Smooth muscle cell (in vitro differentiated cells): ENCODE data around the gene EVA1C. TPM values are rescaled to one million over a fixed set of nuclear protein-coding genes. Genes with fewer than 3 reads are reported as not detected.

Source experiments
- DNase-seq: peaks from one replicate; lab custom pipeline; 2025; ENCODE audit not compliant: unreplicated experiment; lab: John Stamatoyannopoulos, UW
- H2AFZ ChIP-seq: fragments of 200-600 bp; sonication (generic); 2 replicates; pipeline ENCODE4 v1.6.0; 2016; ENCODE audit warnings: antibody characterized with exemption, low read depth, mild to moderate bottlenecking
- H3F3A ChIP-seq: fragments of 200-600 bp; sonication (generic); 2 replicates; pipeline ENCODE4 v1.6.0; 2017; ENCODE audit warnings: antibody characterized with exemption, low read depth
- H3K27ac ChIP-seq: fragments of 200-600 bp; sonication (generic); 2 replicates; pipeline ENCODE4 v1.5.1; 2016; ENCODE audit warnings: low read depth, mild to moderate bottlenecking
- H3K27me3 ChIP-seq: fragments of 200-600 bp; sonication (generic); 2 replicates; pipeline ENCODE4 v1.6.1; 2016; ENCODE audit warnings: low read depth, mild to moderate bottlenecking
- H3K36me3 ChIP-seq: fragments of 200-600 bp; sonication (generic); 2 replicates; pipeline ENCODE4 v1.5.1; 2016; ENCODE audit warnings: low read depth
- H3K4me1 ChIP-seq: fragments of 200-600 bp; sonication (generic); 2 replicates; pipeline ENCODE4 v1.5.1; 2016; ENCODE audit warnings: low read depth
- H3K4me2 ChIP-seq: fragments of 200-600 bp; sonication (generic); 2 replicates; pipeline ENCODE4 v1.6.0; 2016; ENCODE audit warnings: mild to moderate bottlenecking
- H3K4me3 ChIP-seq: fragments of 200-600 bp; sonication (generic); 2 replicates; pipeline ENCODE4 v1.5.1; 2016; ENCODE audit warnings: mild to moderate bottlenecking
- H3K79me2 ChIP-seq: fragments of 200-600 bp; sonication (generic); 2 replicates; pipeline ENCODE4 v1.6.0; 2016; ENCODE audit warnings: low read depth, mild to moderate bottlenecking
- H3K9ac ChIP-seq: fragments of 200-600 bp; sonication (generic); 2 replicates; pipeline ENCODE4 v1.6.0; 2016; ENCODE audit warnings: low read depth
- H3K9me3 ChIP-seq: fragments of 200-600 bp; sonication (generic); replicated peaks from 2 replicates; pipeline ENCODE4 v1.5.1; 2016; ENCODE audit warnings: low read depth
- H4K20me1 ChIP-seq: fragments of 200-600 bp; sonication (generic); 2 replicates; pipeline ENCODE4 v1.6.0; 2016; ENCODE audit warnings: low read depth
- CTCF ChIP-seq: fragments of 200-600 bp; sonication (generic); IDR thresholded peaks from 2 replicates; pipeline ENCODE4 v1.5.1; 2017; ENCODE audit warnings: borderline replicate concordance, mild to moderate bottlenecking, antibody characterized with exemption; ENCODE audit not compliant: insufficient read depth, poor library complexity, severe bottlenecking
- WGBS: methylation state at CpG from one replicate; pipeline ENCODE4 v1.1.7; 2016; ENCODE audit warnings: low lambda C conversion rate; 5-methylcytosine and 5-hydroxymethylcytosine counted together
- polyA plus RNA-seq: library from polyadenylated mRNA; unstranded; fragments of >200 nt; fragmentation: Nextera tagmentation; extraction: Ambion mirVana; gene quantifications from 2 replicates; pipeline ENCODE4 v1.2.1, GENCODE V29; 2016
- total RNA-seq: library from RNA; depleted of rRNA; stranded (reverse); fragments of >200 nt; gene quantifications from 2 replicates; pipeline ENCODE4 v1.2.3, GENCODE V29; 2014

Gene EVA1C
- total and polyA plus RNA-seq, 2 experiments from 2014 or later, result 1.9 to 3.7 TPM

- DNase-seq, result no peak
- WGBS, result 22% methylated on average over 7 of the region's 7 CpGs
- Histone ChIP-seq H4K20me1 (no peaks in the 10 kb centered on the region), H3K36me3 (no peaks in the 10 kb centered on the region), H3K9me3 (no peaks in the 10 kb centered on the region), H3K9ac (peak overlapping the region; percentile 44), H3F3A (peaks cover 7% of the 10 kb centered on the region), H3K4me1 (peaks cover 5% of the 10 kb centered on the region), H2AFZ (no peak overlapping the region), H3K79me2 (no peaks in the 10 kb centered on the region), H3K27me3 (no peaks in the 10 kb centered on the region), H3K4me3 (no peak overlapping the region), H3K4me2 (peak overlapping the region; percentile 18), H3K27ac (peak overlapping the region; percentile 97)
- TF ChIP-seq CTCF, result no peak
Measured at GRCh38 chr21:32463367-32463766, 50.9 kb downstream of the EVA1C start.

- WGBS, result 31% methylated on average over 8 of the region's 8 CpGs
- peak overlapping the region; percentile 69 for H3K4me2 ChIP-seq
- no peak for DNase-seq
- peak overlapping the region; percentile 97 for H3K27ac ChIP-seq
- H3F3A ChIP-seq, result peaks cover 7% of the 10 kb centered on the region
- H3K9me3 ChIP-seq, result no peaks in the 10 kb centered on the region
- no peaks in the 10 kb centered on the region for H3K27me3 ChIP-seq
- H2AFZ ChIP-seq, result no peak overlapping the region
- TF ChIP-seq CTCF, result no peak
- H3K4me1 ChIP-seq, result peaks cover 5% of the 10 kb centered on the region
- no peaks in the 10 kb centered on the region for H3K36me3 ChIP-seq
- H4K20me1 ChIP-seq, result no peaks in the 10 kb centered on the region
- H3K4me3 ChIP-seq, result no peak overlapping the region
- H3K9ac ChIP-seq, result peak overlapping the region; percentile 90
- H3K79me2 ChIP-seq, result no peaks in the 10 kb centered on the region
Measured at GRCh38 chr21:32463889-32464300, 51.4 kb downstream of the EVA1C start.

GRCh38 chr21:32467291-32467690, 54.8 kb downstream of the EVA1C start:
- Histone ChIP-seq H3K4me1 (peaks cover 5% of the 10 kb centered on the region), H3K9me3 (no peaks in the 10 kb centered on the region), H3K27me3 (no peaks in the 10 kb centered on the region), H4K20me1 (no peaks in the 10 kb centered on the region), H3K36me3 (no peaks in the 10 kb centered on the region), H3K9ac (no peak overlapping the region), H3K4me2 (no peak overlapping the region), H2AFZ (no peak overlapping the region), H3K79me2 (no peaks in the 10 kb centered on the region), H3K4me3 (no peak overlapping the region), H3K27ac (no peak overlapping the region), H3F3A (peaks cover 7% of the 10 kb centered on the region)
- no peak for TF ChIP-seq CTCF
- WGBS, result 80% methylated on average over 4 of the region's 4 CpGs
- DNase-seq, result no peak

GRCh38 chr21:32468681-32469111, 56.2 kb downstream of the EVA1C start:
- Histone ChIP-seq H3F3A (no peaks in the 10 kb centered on the region), H3K9ac (no peak overlapping the region), H3K4me3 (no peak overlapping the region), H4K20me1 (no peaks in the 10 kb centered on the region), H3K4me1 (peaks cover 1% of the 10 kb centered on the region), H3K9me3 (no peaks in the 10 kb centered on the region), H3K4me2 (no peak overlapping the region), H3K79me2 (no peaks in the 10 kb centered on the region), H3K27ac (no peak overlapping the region), H2AFZ (no peak overlapping the region), H3K36me3 (no peaks in the 10 kb centered on the region), H3K27me3 (no peaks in the 10 kb centered on the region)
- WGBS, result 81% methylated on average over 6 of the region's 6 CpGs
- no peak for DNase-seq
- TF ChIP-seq CTCF, result no peak
